K562 (cell line): ENCODE data around the gene IL36RN.

Source experiments
- JUN ChIP-seq, 2 experiments: sonication (generic) in 1 of 2; formaldehyde crosslinking in 1 of 2; IDR thresholded peaks; 2 replicates each; pipeline versions ENCODE4 v1.6.1 to v1.8.0; 2012 to 2022; ENCODE audit warnings: borderline replicate concordance in 2 of 2, mild to moderate bottlenecking in 2 of 2, improper control_type of control experiment in 1 of 2, low read depth in 1 of 2, low read length in 1 of 2, missing genetic modification reagents in 1 of 2
- LARP7 ChIP-seq: fragments of 450-650 bp; IDR thresholded peaks from 2 replicates; pipeline ENCODE4 v1.6.1; 2016
- MED1 ChIP-seq: sonication (generic); formaldehyde crosslinking; IDR thresholded peaks from 2 replicates; pipeline ENCODE4 v1.8.1; 2023; ENCODE audit warnings: missing genetic modification reagents, borderline replicate concordance
- POLR3A ChIP-seq: IDR thresholded peaks from 2 replicates; pipeline ENCODE4 v1.6.1; 2011; ENCODE audit warnings: borderline replicate concordance, mild to moderate bottlenecking, moderate library complexity; ENCODE audit not compliant: insufficient read length, insufficient read depth; ENCODE audit errors: extremely low read depth
- REST ChIP-seq, 2 experiments: fragments of 450-650 bp; formaldehyde crosslinking in 1 of 2; IDR thresholded peaks; 2 replicates each; pipeline versions ENCODE4 v1.4.0 to v1.6.1; 2014 to 2020; ENCODE audit warnings: mild to moderate bottlenecking in 2 of 2, borderline replicate concordance in 1 of 2, low read depth in 1 of 2
- SMARCA5 ChIP-seq: fragments of 450-650 bp; IDR thresholded peaks from 2 replicates; pipeline ENCODE4 v1.6.1; 2016
- TGIF2 ChIP-seq: sonication (generic); formaldehyde crosslinking; IDR thresholded peaks from 2 replicates; pipeline ENCODE4 v1.8.1; 2022; ENCODE audit warnings: mild to moderate bottlenecking, missing genetic modification reagents, moderate library complexity
- ZMIZ1 ChIP-seq, 2 experiments: fragments of 150-350 bp in 1 of 2; IDR thresholded peaks; 2 replicates each; pipeline ENCODE4 v1.6.1; 2012 to 2016; ENCODE audit warnings: low read depth in 2 of 2, low read length in 2 of 2, mild to moderate bottlenecking in 1 of 2, moderate library complexity in 1 of 2
- ZNF121 ChIP-seq: sonication (generic); formaldehyde crosslinking; conservative IDR thresholded peaks from 2 replicates; pipeline ENCODE4 v1.8.0; 2022; ENCODE audit warnings: missing genetic modification reagents
- TF ChIP-seq, protein P1 (sequence below), 3 experiments: IDR thresholded peaks in 2 of 3; conservative IDR thresholded peaks in 1 of 3; 2 replicates each; pipeline ENCODE4 v1.5.1; 2011 to 2012; ENCODE audit warnings: low read length in 3 of 3, mild to moderate bottlenecking in 3 of 3, control low read depth in 2 of 3, improper control_type of control experiment in 1 of 3, inconsistent platforms in 1 of 3, low read depth in 1 of 3, mixed read lengths in 1 of 3, moderate library complexity in 1 of 3; ENCODE audit not compliant: insufficient read depth in 2 of 3

DNA sequence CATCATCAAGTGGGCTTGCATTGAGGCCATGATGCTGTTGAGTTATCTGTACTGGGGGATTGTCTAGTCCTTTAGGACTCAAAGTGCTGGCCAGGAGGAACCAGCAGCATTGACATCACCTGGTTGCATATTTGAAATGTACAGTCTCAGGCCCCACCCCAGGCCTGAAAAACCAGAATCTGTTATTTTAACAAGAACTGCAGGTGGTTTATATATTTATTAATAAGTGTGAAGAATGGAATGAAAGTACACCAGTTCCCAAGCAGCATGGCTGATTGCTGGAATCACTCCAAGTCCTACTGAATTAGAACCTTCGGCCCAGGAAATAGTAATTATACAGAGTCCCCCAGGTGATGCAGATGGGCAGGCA is 11.6 kb downstream of the IL36RN start:
- TF ChIP-seq SMARCA5 (no peak), MED1 (no peak), REST (IDR thresholded peaks at IDR 0.05; ENCODE audit: borderline replicate concordance) (no peak), REST (CRISPR knock-in tag; IDR thresholded peaks at IDR 0.05; ENCODE audit: low read depth) (no peak), POLR3A (no peak), LARP7 (no peak), JUN (IDR thresholded peaks at IDR 0.05; ENCODE audit: borderline replicate concordance, low read depth, low read length) (no peak), JUN (CRISPR knock-in tag; IDR thresholded peaks at IDR 0.05; ENCODE audit: borderline replicate concordance) (no peak), ZNF121 (CRISPR knock-in tag) (no peak), TGIF2 (CRISPR knock-in tag) (no peak), ZMIZ1 (IDR thresholded peaks at IDR 0.05; ENCODE audit: low read depth in 2 of 2, low read length in 2 of 2) (no peak)
- TF ChIP-seq, protein P1, sequence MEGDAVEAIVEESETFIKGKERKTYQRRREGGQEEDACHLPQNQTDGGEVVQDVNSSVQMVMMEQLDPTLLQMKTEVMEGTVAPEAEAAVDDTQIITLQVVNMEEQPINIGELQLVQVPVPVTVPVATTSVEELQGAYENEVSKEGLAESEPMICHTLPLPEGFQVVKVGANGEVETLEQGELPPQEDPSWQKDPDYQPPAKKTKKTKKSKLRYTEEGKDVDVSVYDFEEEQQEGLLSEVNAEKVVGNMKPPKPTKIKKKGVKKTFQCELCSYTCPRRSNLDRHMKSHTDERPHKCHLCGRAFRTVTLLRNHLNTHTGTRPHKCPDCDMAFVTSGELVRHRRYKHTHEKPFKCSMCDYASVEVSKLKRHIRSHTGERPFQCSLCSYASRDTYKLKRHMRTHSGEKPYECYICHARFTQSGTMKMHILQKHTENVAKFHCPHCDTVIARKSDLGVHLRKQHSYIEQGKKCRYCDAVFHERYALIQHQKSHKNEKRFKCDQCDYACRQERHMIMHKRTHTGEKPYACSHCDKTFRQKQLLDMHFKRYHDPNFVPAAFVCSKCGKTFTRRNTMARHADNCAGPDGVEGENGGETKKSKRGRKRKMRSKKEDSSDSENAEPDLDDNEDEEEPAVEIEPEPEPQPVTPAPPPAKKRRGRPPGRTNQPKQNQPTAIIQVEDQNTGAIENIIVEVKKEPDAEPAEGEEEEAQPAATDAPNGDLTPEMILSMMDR (IDR thresholded peaks at IDR 0.05 in 2 of 3, conservative IDR thresholded peaks at IDR 0.05 in 1 of 3; ENCODE audit: insufficient read depth in 2 of 3, low read depth in 1 of 3, low read length in 3 of 3), result no peak
